Measurements from ENCODE around the gene NPR1.
A peak's percentile ranks its signal among the peaks of the same experiment; 100 is the strongest.
"Not testable (repeated sequence)": the region's sequence is repeated elsewhere in the genome, so short reads cannot be mapped to it uniquely, and the experiment has no call there.

Gene NPR1

DNA sequence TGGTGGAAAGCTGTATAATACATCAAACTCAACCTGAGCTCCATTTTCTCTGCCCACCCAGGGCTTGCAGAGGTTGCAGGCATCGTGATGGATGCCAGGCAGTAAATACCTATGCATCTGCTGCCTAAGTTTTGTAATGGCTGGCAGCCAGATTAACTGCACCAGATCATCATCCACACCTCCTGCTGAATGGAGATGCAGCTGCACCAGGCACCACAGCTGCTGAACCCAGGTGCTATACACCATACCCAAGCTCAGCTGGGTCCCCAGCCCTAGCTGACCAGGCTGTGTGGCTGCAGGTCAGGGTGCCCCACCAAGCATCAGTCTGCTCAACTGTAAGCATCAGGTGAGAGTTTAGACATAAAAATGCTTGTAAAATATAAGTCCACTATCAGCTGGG, 26.7 kb upstream of the NPR1 start:
- no peak for DNase-seq

DNA sequence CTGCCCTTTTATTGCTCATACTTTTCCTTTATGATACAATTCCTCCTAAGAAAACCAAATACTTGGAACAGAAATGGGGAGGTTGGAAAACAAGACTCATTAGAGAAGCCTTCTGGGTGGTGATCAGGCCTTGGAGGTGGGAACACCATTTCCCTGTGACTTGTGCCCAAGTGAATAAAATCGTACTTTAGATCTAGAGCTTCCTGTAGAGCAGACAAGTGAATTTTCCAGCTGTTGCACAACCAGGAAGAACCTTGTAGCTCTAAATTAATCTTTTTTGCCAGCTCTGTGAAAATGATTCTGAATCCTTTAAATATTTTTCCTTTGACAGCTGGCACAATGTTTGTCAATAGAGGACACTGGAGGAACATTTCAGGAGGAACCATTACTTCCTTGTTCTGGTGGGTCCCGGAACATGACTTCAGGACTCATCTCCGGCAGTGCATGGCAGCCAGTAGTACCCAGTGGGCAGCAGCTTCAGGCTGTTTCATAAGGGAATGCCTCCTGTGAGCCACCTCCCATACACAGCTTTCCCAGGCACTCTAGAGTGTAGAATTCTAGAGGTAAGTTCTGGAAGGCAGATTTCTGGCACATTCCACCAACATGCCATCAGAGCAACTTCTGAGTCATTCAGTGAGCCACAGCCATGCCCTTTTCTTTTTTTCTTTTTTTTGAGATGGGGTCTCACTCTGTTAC, 25.5 kb upstream of the NPR1 start:
- DNase-seq = no peak

DNA sequence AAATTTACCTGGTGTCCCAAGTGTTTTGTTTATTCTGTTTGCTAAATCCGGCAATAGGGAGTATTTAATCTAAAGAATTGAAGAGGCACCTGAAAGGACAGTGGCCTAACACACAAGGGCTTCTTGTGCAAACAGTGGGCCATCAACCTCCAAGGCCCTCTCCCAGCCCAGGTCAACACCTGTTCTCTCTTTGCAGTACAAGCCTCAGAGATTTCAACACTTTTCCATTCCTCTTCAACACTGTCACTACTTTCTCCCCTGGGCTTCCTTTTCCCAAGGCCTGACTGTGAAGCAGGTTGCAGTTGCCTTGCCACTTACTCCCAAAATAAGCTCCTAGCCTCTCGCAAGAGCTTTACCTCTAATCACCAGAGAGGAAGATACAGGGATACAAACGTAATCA, 23.2 kb upstream of the NPR1 start:
- DNase-seq = no peak

DNA sequence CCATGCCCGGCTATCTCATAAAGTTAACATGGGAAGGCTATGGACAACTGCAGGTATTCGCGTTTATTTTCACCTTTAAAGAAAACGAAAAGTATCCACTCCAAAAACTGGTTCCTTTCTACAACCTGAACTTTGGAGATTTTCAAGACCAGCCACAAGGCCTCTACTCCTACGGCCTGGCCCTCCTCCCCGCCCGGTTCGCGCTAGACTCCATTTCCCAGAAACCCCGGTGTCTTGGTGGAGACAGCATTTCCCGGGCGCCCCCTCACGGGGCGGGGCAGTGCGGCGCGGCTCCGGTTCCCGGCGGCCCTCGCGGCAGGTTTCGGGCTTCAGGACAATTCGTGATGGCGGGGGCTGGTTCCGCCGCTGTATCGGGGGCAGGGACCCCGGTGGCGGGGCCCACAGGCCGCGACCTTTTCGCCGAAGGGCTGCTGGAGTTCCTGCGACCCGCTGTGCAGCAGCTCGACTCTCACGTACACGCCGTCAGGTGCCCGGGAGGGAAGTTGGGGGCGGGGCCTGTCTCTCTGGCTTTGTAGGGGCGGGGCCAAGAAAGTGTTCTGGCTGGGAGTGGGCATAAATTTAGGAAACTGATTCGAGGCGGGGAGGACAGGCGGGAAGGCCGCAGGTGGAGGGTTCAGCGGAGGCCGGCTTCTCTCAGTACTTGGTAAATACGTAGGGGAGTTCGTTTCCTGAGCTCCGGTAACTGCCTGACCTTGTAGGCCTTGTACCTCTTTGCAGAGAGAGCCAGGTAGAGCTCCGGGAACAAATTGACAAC, 19.9 kb upstream of the NPR1 start, which contains the start of gene SNAPIN:
Gene SNAPIN, plus strand, starts transcription at position 304 of the 775 bp plus-strand sequence. Its CDS starts 41 bp downstream, at position 345.
- DNase-seq = peak; percentile 82

DNA sequence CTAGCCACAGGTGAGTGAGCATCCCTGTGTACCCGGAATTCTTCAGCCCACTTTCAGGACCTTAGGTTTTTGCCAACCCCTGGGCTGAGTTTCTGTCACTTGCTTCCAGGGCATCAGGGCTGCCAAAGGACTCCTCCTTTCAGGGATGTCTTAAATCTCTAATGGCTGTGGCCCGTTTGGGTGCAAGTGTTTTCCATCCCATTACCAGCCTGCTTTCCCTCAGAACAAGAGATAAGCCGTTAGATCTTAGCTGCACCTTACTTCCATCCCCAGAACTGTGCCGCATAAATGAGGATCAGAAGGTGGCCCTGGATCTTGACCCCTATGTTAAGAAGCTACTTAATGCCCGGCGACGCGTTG, 19.3 kb upstream of the NPR1 start:
- DNase-seq = no peak

DNA sequence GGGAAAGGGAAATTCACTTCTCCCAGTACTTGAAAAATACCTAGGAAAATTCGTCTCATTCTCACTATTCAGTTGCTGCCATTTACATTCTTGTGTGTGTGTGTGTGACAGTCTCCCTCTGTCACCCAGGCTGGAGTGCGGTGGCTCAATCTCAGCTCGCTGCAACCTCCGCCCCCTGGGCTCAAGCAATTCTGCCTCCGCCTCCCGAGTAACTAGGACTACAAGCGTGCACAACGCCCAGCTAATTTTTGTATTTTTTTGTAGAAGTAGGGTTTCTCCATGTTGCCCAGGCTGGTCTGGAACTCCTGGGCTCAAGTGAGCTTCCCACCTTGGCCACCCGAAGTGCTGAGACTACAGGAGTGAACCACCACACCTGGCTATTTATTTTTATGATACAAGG, 18.8 kb upstream of the NPR1 start:
- DNase-seq = no peak

DNA sequence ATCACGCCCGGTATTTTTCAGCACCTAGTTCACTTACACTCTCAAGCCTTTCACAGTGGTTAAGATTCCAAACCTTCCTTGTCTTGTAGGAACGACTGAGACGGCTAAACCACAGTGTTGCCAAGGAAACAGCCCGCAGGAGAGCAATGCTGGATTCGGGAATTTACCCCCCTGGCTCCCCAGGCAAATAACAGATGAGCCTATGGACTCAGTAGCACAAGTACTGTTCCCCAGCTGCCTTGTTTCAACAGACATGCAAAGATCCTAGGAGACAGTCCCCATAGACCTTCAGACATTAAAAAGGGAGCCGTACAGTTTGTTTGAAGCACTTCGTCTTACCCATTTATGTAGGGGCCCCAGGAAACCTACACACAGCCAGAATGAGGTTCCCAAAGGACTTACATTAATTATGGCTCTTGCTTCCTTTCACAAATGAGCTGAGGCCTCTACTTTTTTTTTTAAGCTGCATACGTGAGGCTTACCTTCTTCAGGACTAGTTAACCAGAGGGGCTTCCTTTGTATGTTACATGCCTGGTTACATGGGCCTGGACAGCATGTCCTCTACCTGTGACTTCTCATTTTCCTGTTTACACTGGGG, 17.3 kb upstream of the NPR1 start:
- no peak for DNase-seq

DNA sequence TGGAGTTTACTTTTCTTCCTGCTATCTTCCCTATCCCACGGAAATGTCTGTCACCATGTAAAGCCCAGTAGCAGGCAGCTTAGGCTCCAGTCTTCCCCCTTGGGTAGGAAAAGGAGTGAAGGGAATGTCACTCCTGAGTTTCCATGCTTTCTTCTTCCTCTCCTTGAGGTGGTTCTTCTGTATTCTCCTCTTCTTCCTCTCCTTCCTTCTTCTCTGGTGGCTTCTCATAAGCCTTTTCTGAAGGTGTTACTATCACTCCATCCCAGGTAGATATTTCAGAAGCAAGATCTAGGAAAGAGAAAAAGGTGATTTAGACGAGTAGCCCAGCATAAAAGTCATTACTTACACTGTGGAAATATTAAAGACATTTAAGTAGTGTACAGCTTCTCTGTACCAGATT, 16.2 kb upstream of the NPR1 start:
- DNase-seq = no peak

DNA sequence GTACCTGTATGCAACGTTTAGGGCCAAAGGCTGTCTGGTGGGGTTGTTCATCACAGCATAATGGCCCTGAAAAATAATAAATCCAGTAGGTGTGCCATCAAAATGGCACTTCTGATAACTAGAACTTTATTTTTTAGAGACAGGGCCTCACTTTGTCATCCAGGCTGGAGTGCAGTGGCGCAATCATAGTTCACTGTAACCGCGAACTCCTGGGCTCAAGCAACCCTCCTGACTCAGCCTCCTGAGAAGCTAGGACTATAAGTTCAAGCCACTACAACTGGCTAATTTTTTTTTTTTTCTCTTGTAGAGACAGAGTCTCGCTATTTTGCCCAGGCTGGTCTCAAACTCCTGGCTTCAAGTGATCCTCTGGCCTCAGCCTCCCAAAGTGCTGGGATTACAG, 15.3 kb upstream of the NPR1 start:
- no peak for DNase-seq

DNA sequence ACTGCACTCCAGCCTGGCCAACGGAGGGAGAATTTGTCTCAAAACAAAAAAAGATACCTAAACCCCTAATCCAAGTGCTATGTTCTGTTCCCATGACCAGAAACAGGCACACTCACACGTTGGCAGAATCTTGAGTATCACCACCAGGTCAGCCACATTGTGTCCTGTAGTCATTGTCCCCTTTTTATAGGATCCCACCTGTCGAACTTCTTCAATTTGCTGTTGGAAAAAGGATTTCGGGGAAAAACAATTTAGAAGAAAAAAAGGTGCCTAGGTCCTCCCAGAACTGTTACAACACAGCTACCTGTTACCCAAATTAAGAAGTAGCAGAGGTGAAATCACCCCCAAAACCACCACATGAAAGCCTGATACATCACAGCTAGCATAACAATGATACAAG, 11.0 kb upstream of the NPR1 start:
- no peak for DNase-seq

DNA sequence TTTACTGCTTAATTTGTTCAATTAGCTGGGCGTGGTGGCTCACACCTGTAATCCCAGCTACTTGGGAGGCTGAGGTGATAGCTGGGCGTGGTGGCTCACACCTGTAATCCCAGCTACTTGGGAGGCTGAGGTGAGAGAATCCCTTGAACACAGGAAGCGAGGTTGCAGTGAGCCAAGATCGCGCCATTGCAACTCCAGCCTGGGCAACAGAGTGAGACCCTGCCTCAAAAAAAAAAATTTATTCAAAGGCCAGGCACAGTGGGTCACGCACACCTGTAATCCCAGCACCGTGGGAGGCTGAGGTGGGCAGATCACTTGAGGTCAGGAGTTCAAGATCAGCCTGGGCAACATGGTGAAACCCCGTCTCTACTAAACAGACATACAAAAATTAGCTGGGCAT, 9.8 kb upstream of the NPR1 start:
- DNase-seq = not testable (repeated sequence)

DNA sequence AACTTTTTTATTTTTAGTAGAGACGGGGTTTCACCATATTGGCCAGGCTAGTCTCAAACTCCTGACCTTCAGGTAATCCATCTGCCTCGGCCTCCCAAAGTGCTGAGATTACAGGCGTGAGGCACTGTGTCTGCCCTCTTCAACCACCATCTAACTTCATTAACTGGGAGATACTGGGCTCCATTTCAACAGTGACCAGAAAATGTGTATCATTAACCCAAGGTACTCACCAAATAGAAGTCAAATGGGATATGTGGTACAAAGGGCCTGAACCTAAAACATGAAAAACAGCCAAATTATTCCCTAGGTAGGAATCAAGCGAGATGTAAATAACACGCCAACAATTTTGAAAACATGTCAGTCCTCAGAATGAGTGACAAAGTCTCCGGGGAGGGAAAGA, 8.9 kb upstream of the NPR1 start:
- DNase-seq = no peak

DNA sequence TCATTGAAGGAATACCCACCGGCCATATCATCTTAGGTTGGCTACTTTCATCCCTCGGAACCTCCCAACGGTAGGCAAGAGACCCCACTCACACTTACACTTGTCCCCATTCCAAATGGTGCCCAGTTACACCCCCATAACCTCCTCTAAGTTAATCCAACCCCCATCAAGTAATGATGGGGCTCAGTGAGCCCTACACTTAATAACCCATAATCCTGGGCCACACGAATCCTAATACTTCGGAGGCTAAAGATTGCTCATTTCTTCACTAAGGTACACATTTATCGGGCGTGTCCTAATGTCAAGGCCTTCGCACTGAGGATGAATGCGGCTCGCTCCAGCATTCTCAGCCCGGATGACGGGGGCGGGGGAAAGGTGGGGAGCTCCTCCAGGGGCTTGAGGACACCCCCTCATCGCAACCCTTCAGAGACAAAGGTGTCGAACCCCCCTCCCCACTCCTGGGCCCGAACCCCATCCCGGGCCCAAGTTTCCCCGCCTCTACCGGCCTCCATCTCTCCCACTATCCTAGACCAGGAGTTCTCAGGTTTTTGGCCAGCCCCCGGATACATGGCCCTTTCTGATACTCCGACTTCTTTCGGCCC, 8.1 kb upstream of the NPR1 start:
- DNase-seq = no peak

DNA sequence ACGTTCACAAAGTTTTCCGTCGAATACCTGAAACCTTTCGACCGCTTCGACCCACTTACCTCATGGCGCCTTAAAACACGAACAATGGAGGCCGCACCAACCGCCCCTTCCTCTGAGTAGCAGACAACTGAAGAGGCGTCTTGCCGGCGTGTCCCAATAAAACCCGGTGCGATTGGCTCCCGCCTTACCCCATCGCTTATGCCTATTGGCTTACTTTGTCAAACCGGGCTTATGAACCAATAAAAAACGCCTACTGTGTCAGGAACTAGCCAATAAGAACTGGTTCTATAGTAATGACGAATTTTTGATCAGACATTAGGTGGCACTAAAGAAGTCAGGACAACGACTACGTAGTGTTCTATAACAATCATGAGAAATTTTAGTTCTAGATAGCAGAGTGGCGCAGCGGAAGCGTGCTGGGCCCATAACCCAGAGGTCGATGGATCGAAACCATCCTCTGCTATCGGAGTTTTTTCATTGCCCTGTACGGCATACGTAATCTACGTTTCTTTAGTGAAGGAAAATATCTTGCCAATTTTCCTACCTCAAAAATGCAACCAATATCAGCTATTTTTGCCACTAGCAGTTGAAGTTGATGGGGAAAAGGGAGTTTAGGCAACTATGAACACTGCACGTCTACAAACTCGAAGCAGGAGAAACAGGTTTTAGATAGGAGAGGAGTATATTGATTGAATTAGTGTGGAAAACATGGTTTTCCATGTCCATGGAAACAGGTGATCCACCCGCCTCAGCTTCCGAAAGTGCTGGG, 7.4 kb upstream of the NPR1 start, which contains the start of gene ILF2:
Gene ILF2, minus strand, starts transcription at position 135 of the 769 bp plus-strand sequence. Its CDS starts 71 bp downstream, at position 64.
- peak; percentile 99 for DNase-seq

DNA sequence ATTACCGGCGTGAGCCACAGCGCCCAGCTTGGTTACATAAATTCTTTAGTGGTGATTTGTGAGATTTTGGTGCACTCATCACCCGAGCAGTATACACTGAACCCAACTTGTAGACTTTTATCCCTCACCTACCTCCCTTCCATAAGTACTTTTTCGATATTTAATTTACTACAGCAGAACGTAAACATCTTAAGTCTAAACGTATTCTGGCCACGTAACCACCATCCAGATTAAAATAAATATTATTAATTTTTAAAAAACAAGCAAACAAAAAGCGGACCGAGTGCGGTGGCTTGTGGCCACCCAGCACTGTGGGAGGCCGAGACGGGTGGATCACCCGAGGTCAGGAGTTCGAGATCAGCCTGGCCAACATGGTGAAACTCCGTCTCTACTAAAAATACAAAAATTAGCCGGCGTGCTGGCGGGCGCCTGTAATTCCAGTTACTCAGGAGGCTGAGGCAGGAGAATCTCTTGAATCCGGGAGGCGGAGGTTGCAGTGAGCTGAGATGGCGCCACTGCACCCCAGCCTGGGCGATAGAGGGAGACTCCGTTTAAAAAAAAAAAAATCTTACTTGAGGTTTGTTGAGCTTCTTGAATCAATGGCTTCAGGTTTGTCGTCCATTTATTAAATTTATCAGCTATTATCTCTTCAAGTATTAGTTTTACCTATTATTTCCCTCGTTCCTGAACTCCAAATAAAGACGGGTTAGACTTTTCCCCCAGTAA, 6.7 kb upstream of the NPR1 start:
- DNase-seq = not testable (repeated sequence)

DNA sequence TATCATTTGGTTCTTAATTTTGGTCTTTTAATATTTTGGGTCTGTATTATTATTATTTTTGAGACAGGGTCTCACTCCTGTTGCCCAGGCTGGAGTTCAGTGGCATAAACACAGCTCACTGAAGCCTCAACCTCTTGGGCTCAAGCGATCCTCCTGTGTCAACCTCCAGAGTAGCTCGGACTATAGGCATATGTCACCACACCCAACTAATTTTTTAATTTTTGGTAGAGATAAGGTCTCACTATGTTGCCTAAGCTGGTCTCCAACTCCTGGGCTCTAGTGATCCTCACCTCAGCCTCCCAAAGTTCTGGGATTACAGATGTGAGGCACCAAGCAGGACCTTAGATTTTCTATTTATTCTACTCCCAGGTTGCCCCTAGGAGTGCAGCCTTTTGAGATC, 5.0 kb upstream of the NPR1 start:
- DNase-seq = no peak

DNA sequence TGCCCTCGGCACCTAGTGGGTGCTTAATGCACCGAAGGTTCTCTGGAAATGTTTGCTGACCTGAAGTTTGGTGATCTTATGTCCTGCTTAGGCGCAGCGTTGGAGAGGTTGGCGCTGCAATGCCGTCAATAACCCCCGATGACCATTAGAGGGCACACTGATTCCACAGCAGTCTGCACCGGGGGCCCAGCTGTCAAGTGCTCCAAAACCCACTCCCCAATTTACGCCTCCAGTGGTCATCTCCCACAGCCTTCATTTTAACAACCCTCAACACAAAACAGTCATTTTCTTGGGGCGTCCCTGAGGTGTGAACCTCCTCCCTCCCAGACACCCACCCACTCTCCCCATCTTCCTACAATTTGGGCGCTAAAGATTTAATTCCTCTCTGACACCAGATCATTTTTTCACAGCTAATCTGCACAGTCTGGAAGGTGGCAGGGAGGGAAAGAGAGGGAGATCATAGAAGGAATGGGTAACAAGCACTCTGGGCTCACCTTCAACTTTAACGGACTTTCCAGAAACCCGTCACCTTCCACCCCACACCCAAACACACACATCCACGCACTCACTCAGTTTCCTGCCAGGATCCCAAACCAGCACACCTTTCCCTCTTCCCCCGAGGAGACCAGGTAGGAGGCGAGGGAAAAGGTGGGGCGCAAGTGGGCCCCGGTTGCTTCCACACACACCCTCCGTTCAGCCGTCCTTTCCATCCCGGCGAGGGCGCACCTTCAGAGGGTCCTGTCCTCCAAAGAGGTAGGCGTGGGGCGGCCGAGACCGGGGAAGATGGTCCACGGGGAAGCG, 570 bp upstream of the NPR1 start:
- DNase-seq = peak; percentile 35

DNA sequence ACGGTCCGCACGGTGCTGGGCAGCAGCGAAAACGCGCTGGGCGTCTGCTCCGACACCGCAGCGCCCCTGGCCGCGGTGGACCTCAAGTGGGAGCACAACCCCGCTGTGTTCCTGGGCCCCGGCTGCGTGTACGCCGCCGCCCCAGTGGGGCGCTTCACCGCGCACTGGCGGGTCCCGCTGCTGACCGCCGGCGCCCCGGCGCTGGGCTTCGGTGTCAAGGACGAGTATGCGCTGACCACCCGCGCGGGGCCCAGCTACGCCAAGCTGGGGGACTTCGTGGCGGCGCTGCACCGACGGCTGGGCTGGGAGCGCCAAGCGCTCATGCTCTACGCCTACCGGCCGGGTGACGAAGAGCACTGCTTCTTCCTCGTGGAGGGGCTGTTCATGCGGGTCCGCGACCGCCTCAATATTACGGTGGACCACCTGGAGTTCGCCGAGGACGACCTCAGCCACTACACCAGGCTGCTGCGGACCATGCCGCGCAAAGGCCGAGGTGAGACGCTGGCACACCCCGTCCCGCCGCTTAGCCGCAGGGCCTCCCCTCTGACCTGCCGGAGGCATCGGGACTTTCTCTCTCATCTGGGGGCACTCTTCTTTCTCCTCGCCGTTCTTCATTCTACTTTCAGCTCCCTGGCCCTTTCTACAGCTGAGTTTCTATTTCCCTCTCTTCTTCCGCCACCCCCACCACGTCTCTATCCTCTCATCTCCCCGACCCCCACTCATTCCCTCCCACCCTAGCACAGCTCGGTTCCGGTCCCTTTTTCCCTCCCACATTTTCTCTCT, 1.0 kb downstream of the NPR1 start:
- DNase-seq = no peak

DNA sequence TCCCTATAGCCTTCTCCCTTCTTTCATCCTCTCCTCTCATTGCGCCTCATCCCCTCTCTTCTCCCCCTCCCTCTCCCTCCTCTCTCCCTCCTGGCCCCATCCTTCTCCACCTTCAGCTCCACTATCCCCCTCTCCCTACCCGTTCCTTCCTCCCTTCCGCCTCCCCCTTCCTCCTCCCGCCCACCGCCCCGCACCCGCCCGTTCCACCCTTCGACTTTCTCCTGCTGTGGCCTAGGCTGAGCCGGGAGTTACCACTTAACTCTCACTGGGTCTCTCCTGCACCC, 1.6 kb downstream of the NPR1 start:
- no peak for DNase-seq

DNA sequence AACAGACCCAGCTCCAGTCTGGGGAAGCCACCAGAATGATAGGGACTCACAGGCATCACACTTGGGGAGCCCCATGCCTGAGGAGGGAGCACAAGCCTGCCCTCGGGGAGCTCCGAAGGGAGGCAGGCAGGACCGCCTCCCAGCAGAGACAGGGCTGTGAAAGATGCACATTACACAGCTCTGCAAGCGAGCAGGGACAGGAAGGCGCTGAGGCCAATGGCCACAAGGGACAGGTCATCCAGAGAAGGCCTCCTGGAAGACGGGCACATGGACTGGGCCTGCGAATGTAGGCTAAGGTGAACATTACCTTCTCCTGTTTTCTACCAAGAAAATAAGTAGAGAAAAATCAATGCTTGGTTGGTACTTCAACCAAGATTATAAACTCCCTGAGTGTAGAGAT, 4.2 kb downstream of the NPR1 start:
- DNase-seq = no peak

DNA sequence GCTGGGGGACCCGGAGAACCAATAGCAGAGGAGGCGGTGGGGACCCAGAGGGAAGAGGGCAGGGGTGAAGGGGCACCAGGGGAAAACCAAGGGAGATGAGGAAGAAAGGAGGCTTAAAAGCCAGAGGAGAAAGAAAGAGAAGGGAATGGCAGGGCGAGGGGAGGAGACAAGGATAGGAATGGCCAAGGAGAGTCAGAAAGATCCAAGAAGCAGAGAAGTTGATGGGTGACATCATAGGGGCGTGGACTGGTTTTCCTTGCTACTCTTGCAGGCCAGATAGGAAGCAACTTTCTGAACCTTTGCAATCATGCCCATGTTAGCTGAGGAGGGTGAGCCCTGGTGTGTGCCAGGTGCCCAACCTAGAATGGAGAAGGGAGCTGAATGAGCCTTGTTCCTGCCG, 5.4 kb downstream of the NPR1 start:
- DNase-seq = no peak

Data from NCI-H1105 (cell line).